WTC11 (cell line): ENCODE data around the gene DNMT3A.

Experiments
- CBFB ChIP-seq: sonication (generic); formaldehyde crosslinking; IDR thresholded peaks from 2 replicates; pipeline ENCODE4 v1.8.1; 2022; ENCODE audit warnings: mild to moderate bottlenecking, low read depth, missing genetic modification reagents
- ELF4 ChIP-seq: sonication (generic); formaldehyde crosslinking; IDR thresholded peaks from 2 replicates; pipeline ENCODE4 v1.8.1; 2022; ENCODE audit warnings: low read depth, mild to moderate bottlenecking, moderate library complexity, missing genetic modification reagents
- FOXJ3 ChIP-seq: sonication (generic); formaldehyde crosslinking; IDR thresholded peaks from 2 replicates; pipeline ENCODE4 v1.9.0; 2021; ENCODE audit warnings: missing genetic modification reagents, mild to moderate bottlenecking, borderline replicate concordance
- GTF2I ChIP-seq: fragments of 250-450 bp; sonication (Bioruptor Pico); conservative IDR thresholded peaks from 2 replicates; pipeline ENCODE4 v1.4.0; 2021; ENCODE audit warnings: mild to moderate bottlenecking
- NFE2L1 ChIP-seq: sonication (generic); formaldehyde crosslinking; IDR thresholded peaks from 2 replicates; pipeline ENCODE4 v1.8.1; 2023; ENCODE audit warnings: missing genetic modification reagents
- TF ChIP-seq, protein P1 (sequence below): fragments of 200-600 bp; IDR thresholded peaks from 2 replicates; pipeline ENCODE4 v1.8.0; 2022; ENCODE audit warnings: antibody characterized with exemption
- TF ChIP-seq, protein P2 (sequence below): sonication (generic); formaldehyde crosslinking; conservative IDR thresholded peaks from 2 replicates; pipeline ENCODE4 v1.8.1; 2022; ENCODE audit warnings: mild to moderate bottlenecking, missing genetic modification reagents
- TF ChIP-seq, protein P3 (sequence below): sonication (generic); formaldehyde crosslinking; IDR thresholded peaks from 2 replicates; pipeline ENCODE4 v1.8.0; 2022; ENCODE audit warnings: mild to moderate bottlenecking, missing genetic modification reagents

DNA sequence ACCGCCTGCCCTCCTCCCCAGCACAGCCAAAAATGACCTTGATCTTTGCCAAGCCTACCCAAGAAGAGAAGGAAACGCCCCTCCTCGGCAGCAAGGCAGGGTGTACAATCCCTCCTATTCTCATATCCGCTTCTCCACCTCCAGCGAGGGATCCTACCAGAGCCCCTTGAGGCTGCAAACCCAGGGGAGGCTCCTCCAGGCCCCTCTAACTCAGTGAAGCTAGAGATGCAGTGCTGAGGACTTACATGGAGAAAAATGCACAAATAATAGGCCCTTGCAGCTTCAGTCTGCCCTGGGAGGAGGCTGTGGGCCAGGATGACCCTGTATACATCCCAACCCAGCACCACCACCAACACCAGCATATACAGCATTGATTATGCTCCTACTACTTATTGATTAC is 126.5 kb downstream of the DNMT3A start:
- TF ChIP-seq FOXJ3 (CRISPR knock-in tag) (no peak), NFE2L1 (CRISPR knock-in tag) (no peak), GTF2I (CRISPR knock-in tag) (no peak), CBFB (CRISPR knock-in tag) (no peak), ELF4 (CRISPR knock-in tag) (no peak)
- TF ChIP-seq, protein P1, sequence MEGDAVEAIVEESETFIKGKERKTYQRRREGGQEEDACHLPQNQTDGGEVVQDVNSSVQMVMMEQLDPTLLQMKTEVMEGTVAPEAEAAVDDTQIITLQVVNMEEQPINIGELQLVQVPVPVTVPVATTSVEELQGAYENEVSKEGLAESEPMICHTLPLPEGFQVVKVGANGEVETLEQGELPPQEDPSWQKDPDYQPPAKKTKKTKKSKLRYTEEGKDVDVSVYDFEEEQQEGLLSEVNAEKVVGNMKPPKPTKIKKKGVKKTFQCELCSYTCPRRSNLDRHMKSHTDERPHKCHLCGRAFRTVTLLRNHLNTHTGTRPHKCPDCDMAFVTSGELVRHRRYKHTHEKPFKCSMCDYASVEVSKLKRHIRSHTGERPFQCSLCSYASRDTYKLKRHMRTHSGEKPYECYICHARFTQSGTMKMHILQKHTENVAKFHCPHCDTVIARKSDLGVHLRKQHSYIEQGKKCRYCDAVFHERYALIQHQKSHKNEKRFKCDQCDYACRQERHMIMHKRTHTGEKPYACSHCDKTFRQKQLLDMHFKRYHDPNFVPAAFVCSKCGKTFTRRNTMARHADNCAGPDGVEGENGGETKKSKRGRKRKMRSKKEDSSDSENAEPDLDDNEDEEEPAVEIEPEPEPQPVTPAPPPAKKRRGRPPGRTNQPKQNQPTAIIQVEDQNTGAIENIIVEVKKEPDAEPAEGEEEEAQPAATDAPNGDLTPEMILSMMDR: no peak
- TF ChIP-seq, protein P2, sequence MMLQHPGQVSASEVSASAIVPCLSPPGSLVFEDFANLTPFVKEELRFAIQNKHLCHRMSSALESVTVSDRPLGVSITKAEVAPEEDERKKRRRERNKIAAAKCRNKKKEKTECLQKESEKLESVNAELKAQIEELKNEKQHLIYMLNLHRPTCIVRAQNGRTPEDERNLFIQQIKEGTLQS (CRISPR knock-in tag): no peak
- TF ChIP-seq, protein P3, sequence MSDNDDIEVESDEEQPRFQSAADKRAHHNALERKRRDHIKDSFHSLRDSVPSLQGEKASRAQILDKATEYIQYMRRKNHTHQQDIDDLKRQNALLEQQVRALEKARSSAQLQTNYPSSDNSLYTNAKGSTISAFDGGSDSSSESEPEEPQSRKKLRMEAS: no peak
